Natural killer cell (primary cell): ENCODE data around the gene CLEC3B. TPM values are rescaled to one million over a fixed set of nuclear protein-coding genes. Genes with fewer than 3 reads are reported as not detected.

ENCODE experiments used
- ATAC-seq, 3 donors: fragments of 150-1000 bp in 2 of 3; fragments of 200-7000 bp in 1 of 3; cut with Tn5 transposase; 1 replicate in 1 of 3; 2 replicates in 2 of 3; pipeline ENCODE4 v1.10.0; 2021; ENCODE audit warnings: mild to moderate bottlenecking in 2 of 3, moderate library complexity in 2 of 3
- DNase-seq, 2 donors: peaks; one replicate each; pipeline versions ENCODE4 v3.0.0 to v3.0.0-alpha.2; 2013 to 2021; ENCODE audit warnings: mixed read lengths in 1 of 2
- H3K27ac ChIP-seq: one replicate; pipeline ENCODE4 v1.5.1; 2013; ENCODE audit warnings: mild to moderate bottlenecking, low read length
- H3K27me3 ChIP-seq: one replicate; pipeline ENCODE4 v1.6.1; 2013; ENCODE audit warnings: low read length; ENCODE audit not compliant: control insufficient read depth, insufficient read depth
- H3K36me3 ChIP-seq: one replicate; pipeline ENCODE4 v1.6.1; 2013; ENCODE audit warnings: low read length; ENCODE audit not compliant: control insufficient read depth, insufficient read depth
- H3K4me1 ChIP-seq: one replicate; pipeline ENCODE4 v1.6.1; 2013; ENCODE audit warnings: low read length; ENCODE audit not compliant: control insufficient read depth, insufficient read depth
- H3K4me3 ChIP-seq: one replicate; pipeline ENCODE4 v1.5.1; 2013; ENCODE audit warnings: low read length
- H3K9me3 ChIP-seq: one replicate; pipeline ENCODE4 v1.6.1; 2013; ENCODE audit warnings: low read length; ENCODE audit not compliant: control insufficient read depth, insufficient read depth
- H3K27ac Mint-ChIP-seq, 2 donors: one replicate each; pipeline ENCODE4 v1.8.0; 2022; ENCODE audit warnings: mild to moderate bottlenecking in 2 of 2, mixed read lengths in 2 of 2, moderate library complexity in 1 of 2
- H3K27me3 Mint-ChIP-seq, 2 donors: one replicate each; pipeline ENCODE4 v1.8.0; 2022; ENCODE audit warnings: low read depth in 2 of 2, mixed read lengths in 2 of 2
- H3K36me3 Mint-ChIP-seq: one replicate; pipeline ENCODE4 v1.8.0; 2022; ENCODE audit warnings: mixed read lengths
- H3K4me1 Mint-ChIP-seq, 2 donors: one replicate each; pipeline ENCODE4 v1.8.0; 2022; ENCODE audit warnings: mixed read lengths in 2 of 2
- H3K4me3 Mint-ChIP-seq: one replicate; pipeline ENCODE4 v1.8.0; 2022; ENCODE audit warnings: mild to moderate bottlenecking, moderate library complexity, mixed read lengths
- H3K9me3 Mint-ChIP-seq, 2 donors: one replicate each; pipeline ENCODE4 v1.8.0; 2022; ENCODE audit warnings: mixed read lengths in 2 of 2
- CTCF ChIP-seq: fragments of 200-600 bp; IDR thresholded peaks from one replicate; pipeline ENCODE4 v1.8.0; 2022; ENCODE audit warnings: antibody characterized with exemption
- WGBS: methylation state at CpG from one replicate; pipeline ENCODE4 v1.1.7; 2013; ENCODE audit warnings: missing lambda C conversion rate; ENCODE audit not compliant: insufficient coverage; 5-methylcytosine and 5-hydroxymethylcytosine counted together
- intact Hi-C: fragments of 100-400 bp; cut with micrococcal nuclease; formaldehyde crosslinking; loops from one replicate; pipeline ENCODE4 v1.14.2; 2022
- total RNA-seq, 4 donors: library from RNA; stranded (reverse); fragments of 120-200 nt in 1 of 4; gene quantifications; one replicate each; pipeline versions ENCODE4 v1.2.3 to v1.2.4, GENCODE V29; 2013 to 2022

The CLEC3B gene
- 1 to 10 TPM in 2 of 3 donors, under 1 TPM in 1; 0.87 to 1.5 (median 1.1) TPM for total RNA-seq
- 0.11 TPM for total RNA-seq (2013)

- intact Hi-C loops = no loop called here
- no peaks in the 10 kb centered on the region for H3K36me3 ChIP-seq
- Mint-ChIP-seq H3K4me1 (peaks cover 4 to 23% of the 10 kb centered on the region in 2 donors), H3K36me3 (no peaks in the 10 kb centered on the region), H3K4me3 (no peak within 1 kb of the TSS), H3K27ac (no peak within 1 kb of the TSS), H3K9me3 (no peaks in the 10 kb centered on the region), H3K27me3 (peaks cover 0 to 8% of the 10 kb centered on the region in 2 donors)
- no peak for DNase-seq
- H3K27ac ChIP-seq = no peak within 1 kb of the TSS
- peaks cover 6% of the 10 kb centered on the region for H3K4me1 ChIP-seq
- H3K9me3 ChIP-seq = no peaks in the 10 kb centered on the region
- 48% methylated on average over 13 of the region's 13 CpGs for WGBS
- no peak for ATAC-seq
- H3K27me3 ChIP-seq = no peaks in the 10 kb centered on the region
- no peak within 1 kb of the TSS for H3K4me3 ChIP-seq
- TF ChIP-seq CTCF = no peak
These were observed at the start of gene CLEC3B for GRCh38 chr3:45026038-45026437. Gene CLEC3B, plus strand, starts transcription at chr3:45026303. Its CDS starts 60 bp downstream, at chr3:45026363.

- H3K27me3 Mint-ChIP-seq = no peaks in the 10 kb centered on the region
- no peak overlapping the region for H3K4me3 ChIP-seq
- no peaks in the 10 kb centered on the region for H3K36me3 Mint-ChIP-seq
- peak overlapping the region; percentile 68 to 87 for H3K27ac Mint-ChIP-seq
- H3K4me3 Mint-ChIP-seq = peak overlapping the region; percentile 13
- peaks cover 81 to 87% of the 10 kb centered on the region in 2 donors for H3K4me1 Mint-ChIP-seq
- H3K9me3 ChIP-seq = no peaks in the 10 kb centered on the region
- peak in 1 of 2 donors; percentile 29 for DNase-seq
- no peaks in the 10 kb centered on the region for H3K27me3 ChIP-seq
- H3K27ac ChIP-seq = peak overlapping the region; percentile 26
- ATAC-seq = no peak
- H3K9me3 Mint-ChIP-seq = no peaks in the 10 kb centered on the region
- no peaks in the 10 kb centered on the region for H3K36me3 ChIP-seq
- TF ChIP-seq CTCF = no peak
- 68% methylated on average over 1 of the region's 1 CpG for WGBS
- peaks cover 58% of the 10 kb centered on the region for H3K4me1 ChIP-seq
- intact Hi-C loops = no loop called here
These were observed 44.9 kb upstream of the CLEC3B start for GRCh38 chr3:44981220-44981619.

- ATAC-seq (peak in 2 of 3 donors; percentile 20 to 32), DNase-seq (peak in 1 of 2 donors; percentile 64)
- peaks cover 77 to 81% of the 10 kb centered on the region in 2 donors for H3K4me1 Mint-ChIP-seq
- peak overlapping the region; percentile 68 to 87 for H3K27ac Mint-ChIP-seq
- TF ChIP-seq CTCF = no peak
- WGBS = 60% methylated on average over 4 of the region's 4 CpGs
- H3K27ac ChIP-seq = peak overlapping the region; percentile 26
- H3K4me3 Mint-ChIP-seq = no peak overlapping the region
- intact Hi-C loops = no loop called here
- H3K9me3 Mint-ChIP-seq = no peaks in the 10 kb centered on the region
- H3K27me3 Mint-ChIP-seq = no peaks in the 10 kb centered on the region
- peaks cover 54% of the 10 kb centered on the region for H3K4me1 ChIP-seq
- H3K36me3 Mint-ChIP-seq = no peaks in the 10 kb centered on the region
- no peaks in the 10 kb centered on the region for H3K27me3 ChIP-seq
- no peak overlapping the region for H3K4me3 ChIP-seq
- H3K9me3 ChIP-seq = no peaks in the 10 kb centered on the region
- H3K36me3 ChIP-seq = no peaks in the 10 kb centered on the region
These were observed 44.4 kb upstream of the CLEC3B start for GRCh38 chr3:44981751-44982150.

GRCh38 chr3:44982817-44983216 is 43.3 kb upstream of the CLEC3B start:
- no peak for ATAC-seq
- H3K9me3 Mint-ChIP-seq = no peaks in the 10 kb centered on the region
- no peaks in the 10 kb centered on the region for H3K9me3 ChIP-seq
- intact Hi-C loops = no loop called here
- no peak for DNase-seq
- 77% methylated on average over 3 of the region's 3 CpGs for WGBS
- H3K36me3 Mint-ChIP-seq = no peaks in the 10 kb centered on the region
- no peak for TF ChIP-seq CTCF
- H3K27me3 ChIP-seq = no peaks in the 10 kb centered on the region
- peaks cover 73 to 79% of the 10 kb centered on the region in 2 donors for H3K4me1 Mint-ChIP-seq
- no peak overlapping the region for H3K27ac ChIP-seq
- peak overlapping the region; percentile 82 to 87 for H3K27ac Mint-ChIP-seq
- H3K4me1 ChIP-seq = peaks cover 48% of the 10 kb centered on the region
- no peaks in the 10 kb centered on the region for H3K27me3 Mint-ChIP-seq
- H3K36me3 ChIP-seq = no peaks in the 10 kb centered on the region
- peak overlapping the region; percentile 17 for H3K4me3 Mint-ChIP-seq
- H3K4me3 ChIP-seq = no peak overlapping the region
